HG02981 (cell line): ENCODE measurements around the gene RARB.

Experiments used
- ATAC-seq: cut with Tn5 transposase; IDR thresholded peaks from one replicate; pipeline ENCODE4 v1.9.1; 2021; ENCODE audit warnings: mild to moderate bottlenecking, moderate library complexity; ENCODE audit not compliant: unreplicated experiment

The RARB gene

DNA sequence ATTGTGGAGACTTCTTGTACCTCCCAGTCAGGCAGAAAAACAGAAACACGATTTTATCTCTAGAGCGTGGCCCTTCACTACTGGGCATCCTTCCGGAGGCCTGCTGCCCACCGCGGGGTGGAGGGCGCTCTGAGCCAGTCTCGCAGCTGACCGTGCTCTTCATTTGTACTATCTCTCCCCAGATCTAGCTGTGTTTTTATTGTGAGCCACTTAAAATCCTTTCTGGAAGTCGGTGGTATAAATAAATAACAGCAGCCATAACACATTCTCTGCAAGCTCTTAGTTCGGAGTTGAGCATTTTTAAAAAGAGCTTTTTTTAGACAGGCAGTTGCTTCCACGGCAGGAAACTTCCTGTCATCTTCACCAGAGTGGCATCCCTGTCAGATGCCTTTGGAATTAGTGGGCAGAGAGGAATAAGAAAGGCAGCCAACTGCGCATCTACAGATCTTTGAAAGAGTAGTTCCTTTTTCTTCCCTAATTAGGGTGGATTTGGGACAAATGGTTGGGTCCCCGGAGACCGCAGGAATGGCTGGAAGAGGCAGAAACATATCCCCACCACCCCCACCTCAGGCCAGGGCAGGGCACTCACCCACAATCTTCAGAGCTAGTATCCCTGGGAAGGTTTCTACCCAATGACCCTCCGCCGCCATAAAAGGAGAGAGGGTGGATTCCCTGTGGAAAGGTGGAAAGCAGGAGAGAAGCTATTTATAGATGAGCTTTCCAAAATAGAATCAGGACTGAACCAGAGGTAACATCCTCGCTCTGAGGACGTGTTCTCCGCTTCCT lies 145.5 kb downstream of the RARB start:
- no peak for ATAC-seq

DNA sequence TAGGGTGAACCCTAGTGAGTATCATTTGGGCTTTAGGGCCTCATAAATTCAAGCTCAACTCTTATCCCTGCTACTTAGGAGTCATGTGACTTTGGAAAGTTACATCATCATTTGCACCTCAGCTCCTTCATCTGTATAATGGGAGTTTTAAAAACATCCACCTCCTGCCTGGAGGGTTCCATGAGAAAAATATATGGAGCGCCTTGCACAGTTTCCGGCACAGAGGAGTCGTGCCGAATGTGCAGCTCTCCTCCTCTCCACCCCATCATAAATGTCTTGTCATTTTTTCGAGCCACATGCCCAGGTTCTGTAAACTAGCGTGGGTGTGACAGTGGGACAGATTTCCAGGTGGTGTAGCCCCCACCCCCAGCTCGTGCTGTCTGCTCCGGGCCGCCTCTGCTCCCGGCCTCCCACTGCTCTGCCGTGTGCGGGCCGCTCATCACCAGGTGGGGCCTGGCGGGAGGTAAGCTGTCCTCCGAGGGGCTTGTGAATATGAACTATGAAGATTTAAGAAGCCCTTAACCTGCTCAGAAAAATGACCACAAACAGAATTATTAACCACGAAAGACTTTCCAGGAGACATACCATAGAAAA lies 146.2 kb downstream of the RARB start:
- no peak for ATAC-seq

DNA sequence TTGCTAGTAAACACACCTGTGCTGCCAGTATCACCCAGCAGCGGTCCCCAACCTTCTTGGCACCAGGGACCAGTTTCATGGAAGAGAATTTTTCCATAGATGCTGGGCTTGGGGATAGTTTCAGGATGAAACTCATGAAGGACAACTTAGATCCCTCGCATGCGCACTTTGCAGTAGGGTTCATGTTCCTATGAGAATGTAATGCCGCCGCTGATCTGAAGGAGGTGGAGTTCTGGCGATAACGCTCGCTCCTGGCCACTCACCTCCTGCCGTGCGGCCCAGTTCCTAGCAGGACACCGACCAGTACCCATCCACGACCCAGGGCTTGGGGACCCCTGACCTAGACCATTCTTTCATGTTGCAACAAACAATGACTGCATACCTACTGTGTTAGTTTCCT lies 146.9 kb downstream of the RARB start:
- ATAC-seq: no peak

DNA sequence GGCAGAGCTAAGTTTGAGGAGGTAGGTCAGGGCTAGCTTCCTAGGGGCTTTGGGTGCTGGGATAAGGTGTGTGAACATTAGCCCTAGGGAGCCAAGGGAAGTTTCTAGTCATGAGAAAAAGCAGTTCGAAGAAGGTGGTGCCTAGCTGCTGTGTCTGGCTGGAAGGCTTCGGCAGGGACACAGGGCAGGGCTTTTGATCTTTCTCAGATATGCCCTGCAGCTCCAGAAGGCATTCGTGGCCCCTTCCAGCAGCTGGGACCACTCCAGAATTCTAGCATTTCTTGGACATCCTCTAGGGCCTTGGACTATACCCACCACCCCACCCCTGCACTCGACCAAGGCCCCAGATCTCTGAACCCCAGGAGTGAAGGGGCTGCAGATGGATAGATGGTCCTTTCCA lies 148.1 kb downstream of the RARB start:
- ATAC-seq: no peak

DNA sequence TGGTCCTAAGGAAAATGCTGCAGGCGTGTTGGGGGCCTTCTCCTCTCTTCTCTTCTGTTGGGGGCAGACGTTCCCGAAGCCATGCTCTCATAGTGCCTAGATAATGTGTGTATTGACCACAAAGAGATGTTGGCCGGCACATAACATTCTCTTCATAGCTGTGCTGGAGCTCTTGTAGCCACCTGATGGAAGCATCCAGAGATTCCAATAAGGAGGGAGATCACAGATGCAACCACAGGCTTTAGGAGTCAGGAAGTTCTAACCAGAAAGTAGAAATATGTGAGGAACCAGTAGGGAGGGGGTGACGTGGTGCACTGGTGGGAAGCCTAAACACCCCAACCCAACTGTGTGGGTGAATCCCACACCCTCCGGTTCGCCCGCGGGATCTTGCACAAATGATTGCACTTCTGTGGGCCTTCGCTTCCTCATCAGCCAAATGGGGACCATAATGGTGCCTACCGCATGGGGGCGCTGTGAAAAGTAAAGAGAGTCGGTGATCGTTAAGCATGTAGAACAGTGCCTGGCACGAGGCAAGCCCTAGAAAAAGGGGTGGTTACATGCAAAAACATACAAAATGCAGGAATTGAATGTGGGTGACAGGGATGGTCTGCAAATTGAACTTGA lies 148.9 kb downstream of the RARB start:
- ATAC-seq: no peak

DNA sequence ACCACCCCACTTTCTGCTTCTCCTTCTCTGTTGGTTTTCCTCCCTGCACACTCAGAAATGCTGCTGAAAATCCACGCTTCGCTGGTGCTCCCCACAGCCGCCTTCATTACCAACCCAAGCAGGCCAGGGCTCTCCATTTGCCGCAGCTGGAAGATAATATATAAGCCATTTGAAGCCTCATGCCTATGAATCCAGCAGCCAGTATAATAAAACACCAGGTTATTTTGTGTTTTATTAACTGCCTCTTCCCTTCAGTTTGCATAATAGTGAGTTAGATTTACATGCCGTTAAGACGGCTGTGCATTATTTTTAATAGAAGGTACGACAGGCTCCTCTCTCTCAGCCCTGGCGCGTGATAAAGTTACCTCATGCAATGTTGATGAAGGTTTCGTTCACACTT lies 150.0 kb downstream of the RARB start:
- ATAC-seq: no peak

DNA sequence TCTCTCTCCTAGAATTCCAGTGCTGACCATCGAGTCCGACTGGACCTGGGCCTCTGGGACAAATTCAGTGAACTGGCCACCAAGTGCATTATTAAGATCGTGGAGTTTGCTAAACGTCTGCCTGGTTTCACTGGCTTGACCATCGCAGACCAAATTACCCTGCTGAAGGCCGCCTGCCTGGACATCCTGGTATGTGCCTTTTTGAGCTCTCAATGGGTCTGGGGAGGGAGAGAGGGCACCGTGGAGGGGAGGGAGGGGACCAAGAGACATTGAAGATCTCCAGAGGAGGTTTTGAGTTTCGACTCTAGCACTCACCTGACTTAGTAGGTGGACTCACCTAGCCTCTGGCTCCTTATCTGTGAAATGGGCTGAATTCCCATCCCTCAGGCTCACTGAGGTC lies 152.5 kb downstream of the RARB start:
- no peak for ATAC-seq

DNA sequence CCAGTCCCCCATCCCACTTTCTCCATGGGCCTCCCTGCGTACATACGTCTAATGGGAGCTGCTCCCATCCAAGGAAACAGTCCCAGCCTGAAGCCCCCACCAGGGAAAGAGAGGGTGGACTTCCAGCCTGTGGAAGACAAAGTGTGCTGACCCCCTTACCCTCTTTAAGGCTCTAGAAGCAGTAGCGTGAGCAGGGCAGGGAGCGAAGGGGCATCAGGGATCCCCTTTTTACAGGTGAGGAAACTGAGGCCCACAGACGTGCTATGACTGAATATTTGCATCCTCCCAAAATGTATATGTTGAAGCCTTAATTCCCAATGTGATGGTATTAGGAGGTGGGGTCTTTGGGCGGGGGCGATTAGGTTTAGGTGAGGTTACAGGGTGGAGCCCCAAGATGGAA lies 153.3 kb downstream of the RARB start:
- no peak for ATAC-seq

DNA sequence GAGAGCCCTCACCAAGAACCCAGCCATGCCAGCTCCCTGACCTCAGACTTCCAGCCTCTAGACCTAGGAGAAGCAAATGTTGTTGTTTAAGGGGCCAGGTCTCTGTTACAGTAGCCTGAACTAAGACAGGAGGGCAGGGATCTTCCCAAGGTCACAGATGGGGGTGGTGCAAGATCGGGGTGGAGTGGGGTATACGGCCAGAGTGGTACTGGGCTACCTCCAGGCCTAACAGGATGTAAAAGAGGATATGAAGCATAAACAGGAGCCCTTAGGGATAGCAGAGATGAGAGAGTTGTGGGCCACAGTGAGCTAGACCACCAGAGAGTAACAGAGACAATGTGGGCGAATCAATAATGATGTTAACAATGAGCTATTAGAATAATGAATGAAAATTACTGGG lies 153.8 kb downstream of the RARB start:
- ATAC-seq: no peak

DNA sequence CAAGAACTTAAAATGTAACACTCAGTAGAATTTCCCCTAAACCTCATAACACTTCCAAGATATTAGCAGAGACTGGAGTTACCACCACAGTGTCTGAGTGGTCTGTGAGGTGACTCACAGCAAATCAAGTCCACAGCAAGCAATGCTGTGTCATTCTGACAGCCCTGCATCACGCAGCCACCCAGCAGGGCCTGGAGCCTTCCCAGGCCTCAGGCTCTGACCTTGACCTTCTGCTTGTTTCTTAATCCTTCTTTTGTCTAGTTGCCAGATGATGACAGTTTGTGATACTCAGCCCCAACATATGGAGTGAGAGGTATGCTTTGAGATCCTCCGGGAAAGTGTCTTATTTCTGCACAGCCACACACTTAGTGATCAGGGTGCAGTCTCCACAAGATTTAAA lies 154.2 kb downstream of the RARB start:
- no peak for ATAC-seq

DNA sequence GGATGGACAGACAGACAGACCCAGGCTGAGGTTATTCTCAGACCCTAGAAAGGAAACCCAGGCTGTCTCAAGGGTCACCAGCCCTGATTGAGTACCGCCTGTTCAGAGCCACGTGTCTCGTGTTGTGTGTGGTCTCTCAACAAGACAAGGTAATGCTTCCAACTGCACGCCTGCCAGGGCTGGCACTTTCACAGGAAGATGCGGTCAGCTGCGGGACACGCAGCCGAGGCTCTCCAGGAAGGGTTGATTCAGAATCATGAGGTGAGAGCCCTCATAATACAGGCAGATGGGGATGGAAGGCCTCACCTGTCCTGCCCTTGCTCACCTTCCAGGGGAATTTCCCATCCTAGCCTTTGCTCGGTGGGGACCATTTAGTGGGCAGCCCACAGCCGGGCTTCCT lies 155.3 kb downstream of the RARB start:
- ATAC-seq: no peak

DNA sequence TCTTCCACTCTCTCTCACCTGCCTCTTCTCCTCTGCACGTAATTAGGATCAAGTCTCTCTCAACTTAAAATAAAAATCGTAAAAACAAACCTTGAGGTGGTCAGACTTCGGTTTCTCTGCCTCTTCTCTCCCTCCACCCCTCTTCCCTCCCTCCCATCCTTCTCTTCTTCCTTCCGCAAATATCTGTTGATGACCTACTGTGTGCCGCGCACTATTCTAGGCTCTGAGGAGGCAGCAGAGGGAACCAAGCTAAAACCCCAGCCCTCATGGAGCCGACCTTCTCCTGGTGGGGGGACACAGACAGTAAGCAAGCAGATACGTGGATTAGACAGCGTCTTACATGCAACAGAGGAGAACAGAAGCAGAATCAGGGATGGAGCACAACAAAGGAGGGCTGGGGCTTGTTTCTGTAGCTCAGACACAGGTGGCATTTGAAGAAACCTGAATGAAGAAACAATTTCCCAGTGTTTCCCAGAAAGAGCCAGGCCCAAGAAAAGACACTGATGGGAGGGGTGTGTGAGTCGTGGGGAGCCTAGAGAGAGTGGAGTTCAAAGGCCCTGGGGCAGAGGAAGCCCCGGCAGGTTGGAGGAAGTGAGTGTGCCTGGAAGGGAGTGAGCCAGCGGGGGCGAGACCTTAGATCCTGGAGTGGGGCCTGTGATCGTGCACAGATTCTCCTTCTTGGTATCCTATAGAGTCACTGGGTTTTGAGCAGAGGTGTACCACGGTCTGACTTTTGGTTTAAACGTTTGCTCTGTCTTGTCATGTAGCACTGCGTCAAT lies 156.1 kb downstream of the RARB start:
- ATAC-seq: no peak

DNA sequence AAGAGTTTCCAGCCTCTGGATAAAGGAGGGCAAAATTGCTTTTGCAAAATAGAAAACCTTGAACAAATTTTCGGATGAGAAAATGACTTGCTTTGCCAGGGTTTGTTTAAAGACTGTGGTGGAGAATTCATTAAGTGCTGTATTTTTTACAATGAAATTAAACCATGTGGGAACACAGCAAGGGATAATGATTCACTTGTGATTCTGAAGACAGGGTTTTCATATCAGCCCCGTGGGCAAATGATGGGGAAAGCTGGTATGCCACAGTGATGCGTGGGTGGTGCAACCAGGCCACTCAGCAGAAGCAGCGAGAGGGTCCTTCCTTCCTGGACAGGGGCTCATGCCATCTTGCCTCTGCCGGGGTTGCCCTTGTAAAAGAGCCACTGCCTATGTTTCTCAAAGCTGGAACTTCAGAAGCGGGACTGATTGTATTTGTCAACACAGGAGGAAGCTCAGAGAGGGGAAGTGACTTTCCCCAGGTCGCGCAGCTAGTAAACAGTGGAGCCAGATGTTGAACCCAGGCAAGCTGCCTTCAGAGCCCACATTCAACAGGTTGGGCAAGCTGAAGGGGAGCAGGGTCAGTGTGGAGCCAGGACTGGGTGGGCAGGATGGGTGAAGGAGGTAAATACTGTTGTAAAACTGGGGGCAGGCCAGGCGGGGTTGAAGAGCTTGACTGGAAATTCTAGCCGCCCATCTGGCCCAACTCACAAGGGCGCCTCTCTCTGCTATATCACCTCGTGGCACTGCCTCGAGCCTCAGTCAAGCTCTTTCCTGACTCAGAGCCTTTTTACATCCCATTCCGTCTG lies 157.5 kb downstream of the RARB start:
- ATAC-seq: no peak

DNA sequence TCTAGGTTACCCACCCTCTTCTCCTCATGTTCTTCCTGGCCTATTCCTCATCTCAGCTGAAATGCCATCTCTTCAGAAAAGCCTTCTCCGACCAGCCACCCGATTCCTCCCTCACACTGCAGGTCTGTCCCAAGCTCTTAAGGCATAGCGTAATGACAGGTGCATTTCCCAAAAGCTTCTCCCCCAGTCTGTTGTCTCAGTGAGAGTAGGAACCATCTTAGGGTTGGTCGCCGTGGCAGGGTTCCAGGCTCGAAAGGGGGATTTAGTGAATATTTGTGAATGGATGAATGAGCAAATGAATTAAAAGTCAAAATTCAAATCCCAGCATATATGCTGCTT lies 158.1 kb downstream of the RARB start:
- ATAC-seq: no peak

DNA sequence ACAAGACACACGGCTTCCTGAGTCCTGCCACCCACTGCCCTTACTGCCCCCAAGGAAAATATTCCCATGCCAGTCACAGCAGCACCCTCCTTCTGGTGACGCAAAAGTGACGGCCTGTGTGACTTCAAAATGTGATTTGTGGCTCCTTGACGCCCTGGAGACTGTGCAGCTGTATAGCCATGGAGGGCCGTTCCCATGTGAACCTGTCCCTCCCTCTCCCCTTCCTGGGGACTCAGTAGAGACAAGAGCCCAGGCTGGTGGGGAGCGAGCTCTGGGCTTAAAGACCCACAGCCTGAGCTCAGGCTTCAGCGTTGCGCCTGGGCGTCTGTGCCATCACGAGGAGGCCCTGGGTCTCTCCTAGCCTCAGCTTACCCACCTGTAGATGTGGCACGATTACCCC lies 158.5 kb downstream of the RARB start:
- ATAC-seq: no peak

DNA sequence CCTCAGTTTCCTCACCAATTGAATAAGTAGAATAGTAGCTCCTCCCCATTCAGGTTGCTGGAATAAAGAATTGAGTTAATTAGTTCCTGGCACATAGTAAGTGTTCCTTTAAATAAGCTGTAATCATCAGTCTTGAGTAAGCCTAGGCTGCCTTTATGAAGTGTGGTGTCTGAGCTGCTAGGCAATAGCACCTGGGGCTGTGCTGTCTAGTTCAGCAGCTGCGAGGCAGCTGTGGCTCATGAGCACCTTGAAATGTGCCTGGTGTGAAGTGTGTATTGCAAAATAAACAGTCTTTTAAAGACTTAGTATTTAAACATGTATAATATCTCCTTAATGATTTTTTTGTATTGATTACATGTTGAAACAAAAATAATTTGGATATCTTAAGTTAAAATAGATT lies 159.0 kb downstream of the RARB start:
- ATAC-seq: no peak

DNA sequence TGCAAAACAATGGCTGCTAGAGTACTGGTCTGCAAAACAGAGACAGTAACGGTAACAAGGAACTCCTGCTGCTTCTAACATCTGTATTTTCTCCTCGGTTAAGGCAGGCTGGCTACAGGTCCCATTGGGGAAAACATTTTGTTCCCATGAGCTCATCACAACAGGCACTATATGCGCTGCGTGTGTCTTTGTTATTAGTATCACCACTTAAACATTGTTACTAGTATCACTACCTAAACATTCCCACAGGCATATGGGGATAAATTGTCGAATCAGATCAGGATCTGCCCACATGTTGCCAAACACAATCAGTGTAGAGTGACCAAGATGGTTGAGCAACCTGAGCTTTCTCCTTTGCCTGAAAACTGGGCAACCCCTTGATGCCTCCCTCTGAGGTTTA lies 159.5 kb downstream of the RARB start:
- no peak for ATAC-seq

DNA sequence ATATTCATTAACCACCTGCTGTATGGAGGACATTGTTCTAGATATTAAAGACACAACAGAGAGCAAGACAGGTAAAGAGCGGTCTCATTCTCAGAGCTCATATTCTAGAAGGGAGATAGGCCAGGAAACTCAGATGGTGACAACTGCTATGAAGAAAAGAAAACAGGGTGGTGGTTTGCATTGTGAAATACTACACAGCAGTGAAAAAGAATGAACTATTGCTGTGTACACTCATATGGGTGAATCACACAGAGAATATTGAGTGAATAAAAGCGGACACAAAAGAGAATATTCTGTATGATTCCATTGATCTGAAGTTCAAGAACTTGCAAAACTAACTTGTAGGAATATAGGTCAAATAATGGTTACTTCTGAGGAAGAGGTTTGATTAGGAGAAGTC lies 159.9 kb downstream of the RARB start:
- ATAC-seq: no peak

DNA sequence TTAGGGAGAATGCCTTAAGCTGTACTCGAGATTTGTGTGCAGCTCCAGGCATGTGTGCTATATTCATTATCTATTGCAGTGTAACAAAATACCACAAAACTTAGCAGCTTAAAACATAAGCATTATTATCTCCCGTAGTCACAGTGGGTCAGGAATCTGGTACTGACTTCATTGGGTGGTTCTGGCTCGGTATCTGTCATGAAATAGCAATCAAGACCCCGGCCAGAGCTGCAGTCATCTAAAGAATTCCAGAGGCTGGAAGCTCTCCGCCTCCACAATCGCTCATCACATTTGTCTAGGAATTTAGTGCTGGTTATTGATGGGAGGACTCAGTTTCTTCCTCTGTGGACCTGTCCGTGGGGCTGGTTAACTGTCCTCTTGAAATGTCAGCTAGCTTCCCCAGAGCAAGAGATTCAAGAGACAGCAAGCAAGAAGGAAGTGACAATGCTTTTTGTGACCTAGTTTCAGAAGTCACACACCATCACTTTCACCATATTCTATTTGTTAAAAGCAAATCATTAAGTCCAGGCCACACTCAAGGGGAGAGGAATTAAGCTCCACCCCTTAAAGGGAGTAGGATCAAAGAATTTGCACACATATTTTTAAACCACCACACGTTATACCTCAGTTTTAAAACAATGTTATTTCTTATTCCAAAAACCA lies 160.5 kb downstream of the RARB start:
- ATAC-seq: no peak

DNA sequence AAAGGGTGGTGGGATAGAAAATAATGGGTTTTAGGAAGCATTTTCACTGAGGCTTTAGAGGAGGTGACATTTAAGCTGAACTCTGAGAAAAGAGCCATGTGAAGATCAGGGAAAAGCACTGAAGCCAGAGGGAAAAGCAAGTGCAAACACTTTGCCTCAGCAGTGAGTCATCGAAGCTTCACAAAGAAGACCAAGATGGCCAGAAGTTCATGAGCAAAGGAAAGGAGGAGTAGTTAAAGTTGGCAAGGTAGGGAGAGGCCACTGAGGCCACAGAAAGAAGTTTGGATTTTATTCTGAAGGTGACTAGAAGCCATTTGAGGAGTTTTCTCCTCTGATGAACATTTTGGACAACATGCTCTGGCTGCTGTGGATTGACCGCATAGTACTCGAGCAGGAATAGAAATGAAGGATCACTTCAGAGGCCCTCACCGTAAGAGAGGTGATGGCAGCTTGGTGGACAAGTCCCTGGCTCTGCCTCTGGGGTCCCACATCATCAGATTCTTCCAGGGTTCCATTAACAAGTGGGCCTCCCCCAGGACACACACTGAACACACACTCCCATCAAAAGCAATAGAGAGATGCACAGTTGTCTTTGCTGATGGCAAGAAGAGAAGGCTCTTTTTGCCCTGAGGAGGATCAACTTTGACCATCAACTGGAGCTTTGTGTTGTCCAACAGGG lies 161.2 kb downstream of the RARB start:
- no peak for ATAC-seq
